Breast epithelium (tissue), 3 donors: ENCODE measurements around the gene CHN2.

Source experiments
- POLR2A ChIP-seq: fragments of 450-650 bp; IDR thresholded peaks from one replicate; pipeline ENCODE4 v1.6.1; 2016; ENCODE audit warnings: antibody characterized with exemption, mild to moderate bottlenecking, moderate library complexity
- TF ChIP-seq, protein P1 (sequence below), 3 donors: fragments of 450-650 bp; IDR thresholded peaks; one replicate each; pipeline ENCODE4 v1.5.1; 2016 to 2017; ENCODE audit warnings: antibody characterized with exemption in 3 of 3, mild to moderate bottlenecking in 3 of 3, moderate library complexity in 3 of 3

DNA sequence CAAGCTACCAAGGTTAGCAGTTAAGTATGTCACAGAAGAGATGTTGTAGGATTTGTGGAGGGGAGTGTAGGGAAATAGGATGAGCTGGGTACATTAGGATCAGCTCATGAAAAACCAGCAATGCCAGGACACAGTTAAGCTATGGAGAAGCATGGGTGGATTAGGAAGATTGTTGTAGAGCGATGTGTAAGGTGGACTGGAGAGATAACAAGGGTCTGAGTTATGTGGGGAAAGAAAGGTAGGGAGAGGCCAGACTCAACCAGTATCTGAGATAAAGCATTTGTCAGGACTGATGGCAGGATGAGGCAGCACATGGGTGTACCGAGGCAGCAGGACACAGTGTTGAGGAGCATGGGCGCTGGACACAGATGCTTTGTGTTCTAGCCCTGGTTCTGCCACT, 283.7 kb downstream of the CHN2 start:
- TF ChIP-seq, protein P1, sequence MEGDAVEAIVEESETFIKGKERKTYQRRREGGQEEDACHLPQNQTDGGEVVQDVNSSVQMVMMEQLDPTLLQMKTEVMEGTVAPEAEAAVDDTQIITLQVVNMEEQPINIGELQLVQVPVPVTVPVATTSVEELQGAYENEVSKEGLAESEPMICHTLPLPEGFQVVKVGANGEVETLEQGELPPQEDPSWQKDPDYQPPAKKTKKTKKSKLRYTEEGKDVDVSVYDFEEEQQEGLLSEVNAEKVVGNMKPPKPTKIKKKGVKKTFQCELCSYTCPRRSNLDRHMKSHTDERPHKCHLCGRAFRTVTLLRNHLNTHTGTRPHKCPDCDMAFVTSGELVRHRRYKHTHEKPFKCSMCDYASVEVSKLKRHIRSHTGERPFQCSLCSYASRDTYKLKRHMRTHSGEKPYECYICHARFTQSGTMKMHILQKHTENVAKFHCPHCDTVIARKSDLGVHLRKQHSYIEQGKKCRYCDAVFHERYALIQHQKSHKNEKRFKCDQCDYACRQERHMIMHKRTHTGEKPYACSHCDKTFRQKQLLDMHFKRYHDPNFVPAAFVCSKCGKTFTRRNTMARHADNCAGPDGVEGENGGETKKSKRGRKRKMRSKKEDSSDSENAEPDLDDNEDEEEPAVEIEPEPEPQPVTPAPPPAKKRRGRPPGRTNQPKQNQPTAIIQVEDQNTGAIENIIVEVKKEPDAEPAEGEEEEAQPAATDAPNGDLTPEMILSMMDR (IDR thresholded peaks at IDR 0.05): no peak
- TF ChIP-seq POLR2A: no peak
